Vagina (tissue), 2 donors: ENCODE measurements around the gene INTS15. TPM values are rescaled to one million over a fixed set of nuclear protein-coding genes. Genes with fewer than 3 reads are reported as not detected.

Source experiments
- DNase-seq, 2 donors: peaks; one replicate each; pipeline ENCODE4 v3.0.0-alpha.2; 2017; ENCODE audit errors: extremely low spot score in 2 of 2
- H3K27ac ChIP-seq: fragments of 200-600 bp; sonication (generic); one replicate; pipeline ENCODE4 v1.5.1; 2019
- H3K27me3 ChIP-seq: fragments of 200-600 bp; sonication (generic); one replicate; pipeline ENCODE4 v1.5.1; 2019
- H3K36me3 ChIP-seq, 2 donors: fragments of 200-600 bp; sonication (generic); one replicate each; pipeline ENCODE4 v1.5.1; 2017 to 2019
- H3K4me1 ChIP-seq: fragments of 200-600 bp; sonication (generic); one replicate; pipeline ENCODE4 v1.5.1; 2019
- H3K4me3 ChIP-seq, 2 donors: fragments of 200-600 bp; sonication (generic); 1 replicate in 1 of 2; 2 replicates in 1 of 2; pipeline ENCODE4 v1.5.1; 2016 to 2019
- H3K9me3 ChIP-seq: fragments of 200-600 bp; sonication (generic); one replicate; pipeline ENCODE4 v1.5.1; 2019
- CTCF ChIP-seq, 3 experiments: fragments of 450-650 bp in 2 of 3; fragments of 200-600 bp in 1 of 3; sonication (generic) in 1 of 3; IDR thresholded peaks; one replicate each; pipeline ENCODE4 v1.5.1; 2017 to 2019; ENCODE audit warnings: antibody characterized with exemption in 3 of 3, mild to moderate bottlenecking in 2 of 3, moderate library complexity in 2 of 3
- POLR2A ChIP-seq, 2 donors: fragments of 450-650 bp; IDR thresholded peaks; one replicate each; pipeline ENCODE4 v1.6.1; 2017; ENCODE audit warnings: antibody characterized with exemption in 2 of 2, mild to moderate bottlenecking in 2 of 2, moderate library complexity in 2 of 2
- POLR2AphosphoS5 ChIP-seq, 2 donors: sonication (generic); formaldehyde crosslinking; IDR thresholded peaks; one replicate each; pipeline ENCODE4 v1.9.0; 2017; ENCODE audit warnings: antibody characterized with exemption in 2 of 2, mild to moderate bottlenecking in 2 of 2, low read depth in 1 of 2; ENCODE audit not compliant: insufficient read depth in 1 of 2
- intact Hi-C: fragments of 100-400 bp; cut with DNase I; formaldehyde crosslinking; loops from one replicate; pipeline ENCODE4 v1.15.1; 2023
- total RNA-seq: library from RNA; depleted of rRNA; stranded (reverse); fragments of >200 nt; gene quantifications from one replicate; pipeline ENCODE4 v1.2.3, GENCODE V29; 2016

The INTS15 gene
- total RNA-seq, 1 donor from 2014 or later, result 34.4 TPM

- no peak for TF ChIP-seq CTCF (IDR thresholded peaks at IDR 0.05)
- no peak for TF ChIP-seq POLR2AphosphoS5 (IDR thresholded peaks at IDR 0.05; ENCODE audit: insufficient read depth in 1 of 2, low read depth in 1 of 2)
- no peak for TF ChIP-seq POLR2A (IDR thresholded peaks at IDR 0.05)
- no peaks in the 10 kb centered on the region for H3K27me3 ChIP-seq
- intact Hi-C loops, result no loop called here
- H3K27ac ChIP-seq, result no peak overlapping the region
- DNase-seq, result no peak
- H3K4me3 ChIP-seq, result no peak overlapping the region
- H3K9me3 ChIP-seq, result no peaks in the 10 kb centered on the region
- H3K4me1 ChIP-seq, result no peaks in the 10 kb centered on the region
- no peaks in the 10 kb centered on the region for H3K36me3 ChIP-seq
These were observed 31.0 kb upstream of the INTS15 start for GRCh38 chr7:6558837-6559236.

GRCh38 chr7:6559896-6560295, 29.9 kb upstream of the INTS15 start:
- Histone ChIP-seq H3K9me3 (no peaks in the 10 kb centered on the region), H3K36me3 (no peaks in the 10 kb centered on the region), H3K4me3 (no peak overlapping the region), H3K27me3 (no peaks in the 10 kb centered on the region), H3K27ac (no peak overlapping the region), H3K4me1 (no peaks in the 10 kb centered on the region)
- TF ChIP-seq POLR2A (IDR thresholded peaks at IDR 0.05) (no peak), CTCF (IDR thresholded peaks at IDR 0.05) (no peak)
- no peak for DNase-seq
- intact Hi-C loops, result no loop called here

- no peak for DNase-seq
- Histone ChIP-seq H3K27me3 (no peaks in the 10 kb centered on the region), H3K4me3 (no peak overlapping the region), H3K36me3 (no peaks in the 10 kb centered on the region), H3K4me1 (no peaks in the 10 kb centered on the region), H3K9me3 (no peaks in the 10 kb centered on the region), H3K27ac (no peak overlapping the region)
- TF ChIP-seq POLR2AphosphoS5 (IDR thresholded peaks at IDR 0.05; ENCODE audit: insufficient read depth in 1 of 2, low read depth in 1 of 2) (no peak), CTCF (IDR thresholded peaks at IDR 0.05) (no peak), POLR2A (IDR thresholded peaks at IDR 0.05) (no peak)
- intact Hi-C loops, result no loop called here
These were observed 27.7 kb upstream of the INTS15 start for GRCh38 chr7:6562106-6562505.

- Histone ChIP-seq H3K4me3 (no peak overlapping the region), H3K27ac (no peak overlapping the region), H3K4me1 (no peaks in the 10 kb centered on the region), H3K36me3 (no peaks in the 10 kb centered on the region), H3K9me3 (no peaks in the 10 kb centered on the region), H3K27me3 (no peaks in the 10 kb centered on the region)
- DNase-seq, result no peak
- intact Hi-C loops, result no loop called here
- TF ChIP-seq POLR2A (IDR thresholded peaks at IDR 0.05) (no peak), POLR2AphosphoS5 (IDR thresholded peaks at IDR 0.05; ENCODE audit: insufficient read depth in 1 of 2, low read depth in 1 of 2) (no peak), CTCF (IDR thresholded peaks at IDR 0.05) (no peak)
These were observed 25.7 kb upstream of the INTS15 start for GRCh38 chr7:6563936-6564770.

GRCh38 chr7:6565655-6566054, 24.2 kb upstream of the INTS15 start:
- TF ChIP-seq POLR2AphosphoS5 (IDR thresholded peaks at IDR 0.05; ENCODE audit: insufficient read depth in 1 of 2, low read depth in 1 of 2) (no peak), CTCF (IDR thresholded peaks at IDR 0.05) (no peak), POLR2A (IDR thresholded peaks at IDR 0.05) (no peak)
- Histone ChIP-seq H3K27me3 (no peaks in the 10 kb centered on the region), H3K9me3 (no peaks in the 10 kb centered on the region), H3K4me3 (no peak overlapping the region), H3K4me1 (no peaks in the 10 kb centered on the region), H3K27ac (no peak overlapping the region), H3K36me3 (no peaks in the 10 kb centered on the region)
- intact Hi-C loops, result no loop called here
- no peak for DNase-seq
